BE2C (cell line): ENCODE measurements around the gene SGSH.
A peak's percentile ranks its signal among the peaks of the same experiment; 100 is the strongest.

Experiments used
- DNase-seq: peaks from one replicate; pipeline ENCODE4 v3.0.0-alpha.2; 2020
- H3K27me3 ChIP-seq: fragments of 250-450 bp; sonication (Bioruptor Pico); 2 replicates; pipeline ENCODE4 v1.5.1; 2020; ENCODE audit warnings: mild to moderate bottlenecking
- H3K36me3 ChIP-seq: fragments of 250-450 bp; sonication (Bioruptor Pico); 2 replicates; pipeline ENCODE4 v1.5.1; 2020; ENCODE audit warnings: mild to moderate bottlenecking
- H3K4me1 ChIP-seq: fragments of 250-450 bp; sonication (Bioruptor Pico); 2 replicates; pipeline ENCODE4 v1.5.1; 2020
- H3K4me3 ChIP-seq: 2 replicates; pipeline ENCODE4 v1.5.1; 2011; ENCODE audit warnings: low read depth, low read length
- H3K9me3 ChIP-seq: fragments of 250-450 bp; sonication (Bioruptor Pico); 2 replicates; pipeline ENCODE4 v1.5.1; 2020
- TF ChIP-seq, protein P1 (sequence below): IDR thresholded peaks from 2 replicates; pipeline ENCODE4 v1.5.1; 2012; ENCODE audit warnings: mild to moderate bottlenecking, low read depth, low read length

SGSH gene

DNA sequence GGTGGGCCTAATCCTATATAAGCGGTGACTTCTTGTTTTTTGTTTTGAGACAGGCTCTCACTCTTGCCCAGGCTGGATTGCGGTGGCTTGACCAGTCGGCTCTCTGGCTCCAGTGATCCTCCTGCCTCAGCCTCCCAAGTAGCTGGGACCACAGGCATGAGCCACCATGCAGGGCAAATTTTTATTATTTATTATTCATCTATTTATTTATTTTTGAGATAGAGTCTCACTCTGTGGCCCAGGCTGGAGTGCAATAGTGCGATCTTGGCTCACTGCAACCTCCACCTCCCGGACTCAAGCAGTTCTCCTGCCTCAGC is 35.9 kb upstream of the SGSH start:
- no peaks in the 10 kb centered on the region for H3K9me3 ChIP-seq
- H3K27me3 ChIP-seq: no peaks in the 10 kb centered on the region
- no peak for DNase-seq
- TF ChIP-seq, protein P1, sequence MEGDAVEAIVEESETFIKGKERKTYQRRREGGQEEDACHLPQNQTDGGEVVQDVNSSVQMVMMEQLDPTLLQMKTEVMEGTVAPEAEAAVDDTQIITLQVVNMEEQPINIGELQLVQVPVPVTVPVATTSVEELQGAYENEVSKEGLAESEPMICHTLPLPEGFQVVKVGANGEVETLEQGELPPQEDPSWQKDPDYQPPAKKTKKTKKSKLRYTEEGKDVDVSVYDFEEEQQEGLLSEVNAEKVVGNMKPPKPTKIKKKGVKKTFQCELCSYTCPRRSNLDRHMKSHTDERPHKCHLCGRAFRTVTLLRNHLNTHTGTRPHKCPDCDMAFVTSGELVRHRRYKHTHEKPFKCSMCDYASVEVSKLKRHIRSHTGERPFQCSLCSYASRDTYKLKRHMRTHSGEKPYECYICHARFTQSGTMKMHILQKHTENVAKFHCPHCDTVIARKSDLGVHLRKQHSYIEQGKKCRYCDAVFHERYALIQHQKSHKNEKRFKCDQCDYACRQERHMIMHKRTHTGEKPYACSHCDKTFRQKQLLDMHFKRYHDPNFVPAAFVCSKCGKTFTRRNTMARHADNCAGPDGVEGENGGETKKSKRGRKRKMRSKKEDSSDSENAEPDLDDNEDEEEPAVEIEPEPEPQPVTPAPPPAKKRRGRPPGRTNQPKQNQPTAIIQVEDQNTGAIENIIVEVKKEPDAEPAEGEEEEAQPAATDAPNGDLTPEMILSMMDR: no peak
- H3K36me3 ChIP-seq: no peaks in the 10 kb centered on the region
- H3K4me1 ChIP-seq: peaks cover 3% of the 10 kb centered on the region
- H3K4me3 ChIP-seq: no peak overlapping the region

DNA sequence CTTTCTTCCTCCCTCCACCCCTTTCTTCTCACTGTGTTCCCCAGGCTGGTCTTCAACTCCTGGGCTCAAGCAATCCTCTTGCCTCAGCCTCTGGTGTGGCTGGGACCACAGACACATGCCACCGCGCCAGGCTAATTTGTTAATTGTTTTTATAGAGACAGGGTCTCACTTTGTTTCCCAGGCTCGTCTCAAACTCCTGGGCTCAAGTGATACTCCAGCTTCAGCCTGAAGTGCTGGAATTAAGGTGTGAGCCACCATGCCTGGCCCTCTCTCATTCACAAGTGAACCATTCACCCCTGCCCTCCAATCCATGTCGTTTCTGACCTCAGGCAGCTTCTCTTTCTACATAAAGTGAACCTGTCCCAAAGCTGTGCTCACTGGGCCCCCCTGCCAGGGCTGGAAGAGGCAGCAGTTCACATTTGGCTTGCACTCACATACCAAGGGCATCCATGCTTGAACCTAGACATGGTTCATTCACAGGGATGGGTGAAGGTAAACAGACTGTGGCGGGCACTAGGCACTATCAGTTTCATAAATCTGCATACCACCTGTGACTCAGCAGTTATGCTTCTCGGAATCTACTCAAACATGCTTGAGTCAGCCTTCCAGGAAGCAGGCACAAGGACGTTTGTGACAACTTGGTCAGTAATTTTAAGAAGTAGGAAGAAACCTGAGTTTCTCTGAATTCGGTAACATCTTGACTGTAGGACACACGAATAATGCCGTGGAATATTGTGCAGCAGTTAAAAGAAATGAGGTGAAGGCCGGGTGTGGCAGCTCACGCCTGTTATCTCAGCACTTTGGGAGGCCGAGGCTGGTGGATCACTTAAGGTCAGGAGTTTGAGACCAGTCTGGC is 34.5 kb upstream of the SGSH start:
- Histone ChIP-seq H3K4me1 (no peaks in the 10 kb centered on the region; the same call in none of the 2 replicates), H3K27me3 (no peaks in the 10 kb centered on the region)

DNA sequence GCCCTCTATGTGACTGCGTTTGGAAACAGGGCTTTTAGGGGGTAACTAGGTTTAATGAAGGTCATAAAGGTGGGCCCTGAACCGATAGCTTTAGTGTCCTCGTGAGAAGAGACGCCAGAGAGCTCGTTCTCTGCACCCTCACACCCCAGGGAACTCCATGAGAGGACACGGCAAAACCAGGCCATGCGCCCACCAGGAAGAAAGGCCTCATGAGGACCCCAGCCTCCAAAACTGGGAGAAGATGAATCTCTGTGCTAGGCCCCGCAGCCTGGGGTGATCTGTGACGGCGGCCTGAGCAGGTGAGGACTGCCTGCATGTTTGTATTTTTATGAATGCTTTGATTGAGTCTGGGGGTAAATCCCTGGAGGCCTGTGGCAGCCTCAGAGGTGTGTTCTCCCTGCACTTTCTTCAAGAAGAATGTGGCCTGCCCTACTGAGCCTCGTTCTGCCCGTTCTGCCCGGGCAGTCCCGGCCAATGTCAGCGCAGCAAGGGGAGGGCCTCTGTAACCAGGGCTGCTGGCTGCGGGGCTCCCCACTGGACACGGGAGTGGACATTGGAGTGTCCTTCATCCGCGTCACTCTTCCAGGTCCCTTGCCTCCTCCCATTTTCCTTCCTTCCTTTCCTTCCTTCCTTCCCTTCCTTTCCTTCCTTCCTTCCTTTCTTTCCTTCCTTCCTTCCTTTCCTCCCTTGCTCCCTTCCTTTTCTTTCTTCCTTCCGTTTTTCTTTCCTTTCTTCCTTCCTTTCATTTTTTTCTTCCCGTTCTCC is 33.7 kb upstream of the SGSH start:
- Histone ChIP-seq H3K36me3 (no peaks in the 10 kb centered on the region), H3K4me1 (no peaks in the 10 kb centered on the region; the same call in 1 of the 2 replicates), H3K4me3 (no peak overlapping the region), H3K27me3 (no peaks in the 10 kb centered on the region), H3K9me3 (no peaks in the 10 kb centered on the region)
- DNase-seq: no peak
- TF ChIP-seq, protein P1: no peak

More for the DNA sequence above, 34.5 kb upstream of the SGSH start:
- Histone ChIP-seq H3K36me3 (no peaks in the 10 kb centered on the region), H3K4me3 (no peak overlapping the region), H3K9me3 (no peaks in the 10 kb centered on the region)
- TF ChIP-seq, protein P1: no peak
- DNase-seq: no peak

DNA sequence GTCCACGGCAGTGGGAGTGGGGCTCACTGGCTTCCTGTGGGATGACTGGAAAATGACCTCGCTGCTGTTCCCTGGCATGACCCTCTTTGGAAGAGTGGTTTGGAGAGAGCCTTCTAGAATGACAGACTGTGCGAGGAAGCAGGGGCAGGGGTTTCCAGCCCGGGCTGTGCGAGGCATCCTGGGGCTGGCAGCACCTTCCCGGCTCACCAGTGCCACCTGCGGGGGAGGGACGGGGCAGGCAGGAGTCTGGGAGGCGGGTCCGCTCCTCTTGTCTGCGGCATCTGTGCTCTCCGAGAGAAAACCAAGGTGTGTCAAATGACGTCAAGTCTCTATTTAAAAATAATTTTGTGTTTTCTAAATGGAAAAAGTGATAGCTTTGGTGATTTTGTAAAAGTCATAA is 32.7 kb upstream of the SGSH start:
- H3K9me3 ChIP-seq: no peaks in the 10 kb centered on the region
- H3K27me3 ChIP-seq: no peaks in the 10 kb centered on the region
- TF ChIP-seq, protein P1: peak; percentile 81
- H3K4me1 ChIP-seq: no peaks in the 10 kb centered on the region; the same call in 1 of the 2 replicates
- peak; percentile 85 for DNase-seq
- H3K36me3 ChIP-seq: no peaks in the 10 kb centered on the region
- no peak overlapping the region for H3K4me3 ChIP-seq

DNA sequence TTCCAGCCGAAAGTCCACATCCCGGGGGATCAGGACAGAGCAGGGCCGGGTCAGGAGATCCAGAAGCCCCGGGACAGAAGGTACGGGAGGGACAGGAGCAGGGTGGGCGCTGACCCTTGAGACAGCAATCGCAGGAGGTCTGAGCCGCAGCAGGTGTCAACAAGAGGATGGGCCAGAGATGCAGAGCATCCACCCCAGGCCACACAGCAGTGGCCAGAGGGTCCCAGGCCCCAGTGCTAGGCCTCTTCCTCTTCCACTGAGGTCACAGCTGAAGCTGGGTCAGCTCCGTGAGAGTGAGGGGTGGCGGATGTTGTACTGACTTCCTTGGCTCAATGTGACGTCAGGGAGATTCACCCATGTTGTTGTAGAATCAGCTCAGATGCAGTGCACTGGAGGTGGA is 31.8 kb upstream of the SGSH start:
- H3K9me3 ChIP-seq: no peaks in the 10 kb centered on the region
- H3K36me3 ChIP-seq: no peaks in the 10 kb centered on the region
- H3K4me3 ChIP-seq: no peak overlapping the region
- H3K27me3 ChIP-seq: no peaks in the 10 kb centered on the region
- DNase-seq: no peak
- no peaks in the 10 kb centered on the region; the same call in 1 of the 2 replicates for H3K4me1 ChIP-seq
- TF ChIP-seq, protein P1: no peak
